Small intestine (tissue), 7 donors: ENCODE results near the gene LPAR6. TPM values are rescaled to one million over a fixed set of nuclear protein-coding genes. Genes with fewer than 3 reads are reported as not detected.

Source experiments
- DNase-seq, 2 donors: peaks; one replicate each; pipeline versions ENCODE4 v3.0.0 to v3.0.0-alpha.2; 2013
- FAIRE-seq: peaks from 2 replicates; lab custom pipeline; 2012; peaks lifted over from hg19 to GRCh38; lab: Jason Lieb, UNC
- H3K27ac ChIP-seq, 3 donors: one replicate each; pipeline ENCODE4 v1.5.1; 2013; ENCODE audit warnings: low read length in 2 of 3, mild to moderate bottlenecking in 2 of 3, control low read depth in 1 of 3, inconsistent platforms in 1 of 3, low read depth in 1 of 3, moderate library complexity in 1 of 3
- H3K27me3 ChIP-seq, 3 donors: one replicate each; pipeline ENCODE4 v1.6.1; 2013; ENCODE audit warnings: low read length in 3 of 3, inconsistent platforms in 1 of 3; ENCODE audit not compliant: control insufficient read depth in 3 of 3, insufficient read depth in 3 of 3
- H3K36me3 ChIP-seq, 3 donors: one replicate each; pipeline ENCODE4 v1.6.1; 2013; ENCODE audit warnings: low read length in 3 of 3, inconsistent platforms in 1 of 3, low read depth in 1 of 3, mild to moderate bottlenecking in 1 of 3, moderate library complexity in 1 of 3; ENCODE audit not compliant: control insufficient read depth in 3 of 3, insufficient read depth in 2 of 3
- H3K4me1 ChIP-seq, 3 donors: one replicate each; pipeline ENCODE4 v1.6.1; 2013; ENCODE audit warnings: low read length in 2 of 3, inconsistent platforms in 1 of 3, low read depth in 1 of 3, mild to moderate bottlenecking in 1 of 3, moderate library complexity in 1 of 3; ENCODE audit not compliant: control insufficient read depth in 3 of 3, insufficient read depth in 2 of 3
- H3K4me3 ChIP-seq, 3 donors: one replicate each; pipeline ENCODE4 v1.5.1; 2013; ENCODE audit warnings: low read length in 3 of 3, control low read depth in 1 of 3, inconsistent platforms in 1 of 3, low read depth in 1 of 3, mild to moderate bottlenecking in 1 of 3, moderate library complexity in 1 of 3
- H3K9me3 ChIP-seq, 2 donors: one replicate each; pipeline ENCODE4 v1.6.1; 2013; ENCODE audit warnings: low read depth in 1 of 2, low read length in 1 of 2; ENCODE audit not compliant: control insufficient read depth in 2 of 2, insufficient read depth in 1 of 2
- WGBS, 3 donors: extraction: QIAGEN DNeasy Blood & Tissue Kit; methylation state at CpG; one replicate each; pipeline ENCODE4 v1.1.7; 2013; 5-methylcytosine and 5-hydroxymethylcytosine counted together
- polyA plus RNA-seq, 4 donors: library from polyadenylated mRNA; stranded (reverse) in 3 of 4; unstranded in 1 of 4; fragments of 200-250 nt in 3 of 4; fragments of 120-200 nt in 1 of 4; gene quantifications; one replicate each; pipeline versions ENCODE4 v1.2.1 to v1.2.3, GENCODE V29; 2013
- donor health status: healthy with polysubstance abuse.
- donor health status: control.
- donor health status: control.
- donor health status: Bipolar disorder and iron deficiency.
- donor health status: healthy.

LPAR6 gene
- polyA plus RNA-seq, 4 donors, result 1.8 to 23.6 (median 11.6) TPM

DNA sequence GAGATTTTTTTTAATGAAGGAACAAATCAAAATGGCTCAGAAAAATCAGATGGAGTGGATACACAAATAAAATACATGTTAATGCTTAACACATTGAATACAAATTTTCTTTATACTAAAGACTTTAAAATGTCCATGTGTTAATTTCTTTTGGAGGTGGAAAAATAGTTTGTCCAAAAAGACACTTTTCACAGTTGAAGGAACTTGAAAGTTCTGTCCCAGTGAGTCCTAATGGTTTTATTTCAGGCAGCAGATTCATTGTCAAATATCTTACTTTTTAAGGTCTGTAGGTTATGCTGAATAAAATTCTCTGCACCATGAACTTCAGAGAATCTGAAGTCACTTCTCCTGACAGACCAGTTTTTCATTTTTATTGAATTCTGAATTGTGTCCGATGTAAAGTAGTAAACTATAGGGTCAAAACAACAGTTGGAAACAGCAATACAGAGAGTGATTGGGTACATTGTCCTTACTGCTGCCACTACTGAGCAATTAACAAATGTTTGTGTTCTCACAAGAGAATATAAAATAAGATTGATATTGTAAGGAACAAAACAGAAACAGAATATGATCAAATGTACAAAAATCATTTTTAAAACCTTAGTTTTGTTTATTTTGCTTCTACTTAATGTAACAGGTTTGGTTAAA lies 1.6 kb downstream of the LPAR6 start:
- Histone ChIP-seq H3K9me3 (peaks cover 0 to 3% of the 10 kb centered on the region in 2 donors), H3K36me3 (peaks cover 0 to 8% (median 0%) of the 10 kb centered on the region in 3 donors), H3K4me3 (peak overlapping the region in 2 of 3 donors; percentile 44 to 63), H3K27me3 (no peaks in the 10 kb centered on the region), H3K4me1 (no peaks in the 10 kb centered on the region), H3K27ac (peak overlapping the region in 2 of 3 donors; percentile 31 to 89)
- FAIRE-seq (no peak), DNase-seq (peak; percentile 30 to 48)
- WGBS, 3 donors, result 0 to 26% (median 7%) methylated on average over 1 of the region's 1 CpG

DNA sequence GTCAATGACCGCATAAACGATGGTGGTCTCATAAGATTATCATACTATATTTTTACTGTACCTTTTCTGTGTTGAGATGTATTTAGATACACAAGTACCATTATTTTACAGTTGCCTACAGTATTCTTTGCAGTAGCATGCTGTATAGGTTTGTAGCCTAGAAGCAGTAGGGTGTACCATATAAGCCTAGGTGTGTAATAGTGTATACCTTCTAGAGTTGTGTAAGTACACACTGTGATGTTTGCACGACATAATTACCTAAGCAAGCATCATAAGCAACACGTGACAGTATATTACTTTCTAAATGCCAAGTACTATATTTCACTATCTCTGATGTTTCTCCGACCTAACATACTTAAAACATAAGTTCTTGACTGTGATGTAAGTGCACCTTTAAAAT lies 2.7 kb downstream of the LPAR6 start:
- H3K9me3 ChIP-seq, result no peaks in the 10 kb centered on the region
- peak overlapping the region in 1 of 3 donors; percentile 3 for H3K4me3 ChIP-seq
- WGBS, 3 donors, result 49 to 56% (median 52%) methylated on average over 5 of the region's 5 CpGs
- peaks cover 0 to 3% (median 0%) of the 10 kb centered on the region in 3 donors for H3K36me3 ChIP-seq
- H3K27me3 ChIP-seq, result no peaks in the 10 kb centered on the region
- DNase-seq (peak; percentile 21 to 47), FAIRE-seq (no peak)
- H3K27ac ChIP-seq, result no peak overlapping the region
- H3K4me1 ChIP-seq, result no peaks in the 10 kb centered on the region

DNA sequence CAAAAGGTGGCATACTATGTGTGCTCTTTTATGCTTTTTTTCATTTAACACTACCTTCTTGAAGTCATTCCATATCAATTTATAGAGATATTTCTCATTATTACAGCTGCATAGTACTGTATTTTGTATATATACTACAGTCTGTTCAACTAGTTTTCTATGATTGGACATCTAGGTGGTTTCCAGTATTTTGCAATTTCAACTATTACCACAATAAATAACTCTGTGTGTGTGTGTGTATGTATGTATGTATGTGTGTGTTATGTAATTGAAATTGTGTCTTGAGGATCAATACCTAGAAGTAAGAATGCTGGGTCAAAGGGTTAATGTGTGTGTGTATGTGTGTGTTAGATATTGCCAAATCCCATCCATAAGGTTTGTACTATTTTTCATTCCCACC lies 7.0 kb downstream of the LPAR6 start:
- DNase-seq (no peak), FAIRE-seq (peak; percentile 15)
- Histone ChIP-seq H3K4me1 (peaks cover 0 to under 1% (median under 1%) of the 10 kb centered on the region in 3 donors), H3K9me3 (no peaks in the 10 kb centered on the region), H3K27me3 (no peaks in the 10 kb centered on the region), H3K36me3 (peaks cover 0 to 6% (median 0%) of the 10 kb centered on the region in 3 donors), H3K27ac (no peak overlapping the region), H3K4me3 (no peak overlapping the region)

DNA sequence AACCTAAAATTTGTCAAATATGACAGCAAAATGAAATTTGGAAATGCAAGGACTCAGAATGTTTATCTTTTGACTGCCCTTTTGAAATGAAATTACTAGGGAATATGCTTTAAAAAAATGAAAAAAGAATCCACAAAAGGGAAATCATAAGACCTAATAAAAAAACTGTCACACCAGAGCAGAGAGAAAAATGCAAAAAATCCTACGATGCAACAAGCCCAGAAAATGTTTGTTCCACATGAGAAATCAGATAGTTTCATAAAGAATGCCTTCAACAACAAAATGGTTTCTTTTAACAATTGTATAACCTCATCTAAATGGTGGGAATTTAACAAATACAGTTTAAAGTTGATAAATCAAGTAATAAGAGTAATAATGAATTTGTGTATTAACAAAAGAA lies 8.0 kb downstream of the LPAR6 start:
- Histone ChIP-seq H3K27ac (no peak overlapping the region), H3K27me3 (no peaks in the 10 kb centered on the region), H3K4me1 (peaks cover 0 to 3% (median 3%) of the 10 kb centered on the region in 3 donors), H3K36me3 (peaks cover 0 to 6% (median 0%) of the 10 kb centered on the region in 3 donors), H3K9me3 (no peaks in the 10 kb centered on the region), H3K4me3 (no peak overlapping the region)
- DNase-seq (no peak), FAIRE-seq (no peak)
- WGBS, 3 donors, result 58 to 94% (median 93%) methylated on average over 1 of the region's 1 CpG

DNA sequence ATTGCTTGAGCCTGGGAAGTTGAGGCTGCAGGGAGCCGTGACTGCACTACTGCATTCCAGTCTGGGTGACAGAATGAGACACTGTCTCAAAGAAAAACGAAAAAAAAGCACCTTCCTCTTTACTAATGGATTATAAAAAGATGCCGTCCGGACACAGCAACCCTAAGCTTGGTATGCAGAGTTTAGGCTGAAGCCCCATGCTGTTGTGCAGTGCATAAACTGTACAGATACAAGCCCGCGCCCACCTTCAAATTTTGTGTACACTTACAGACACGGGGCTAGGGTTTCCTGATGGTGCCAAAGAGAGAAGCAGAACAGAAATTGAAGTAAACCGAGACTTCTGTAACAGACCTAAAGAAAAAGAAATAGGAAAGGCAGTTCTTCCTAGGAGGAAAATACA lies 9.0 kb downstream of the LPAR6 start:
- Histone ChIP-seq H3K4me3 (no peak overlapping the region), H3K9me3 (no peaks in the 10 kb centered on the region), H3K36me3 (peaks cover 0 to 6% (median 0%) of the 10 kb centered on the region in 3 donors), H3K27me3 (no peaks in the 10 kb centered on the region), H3K4me1 (peaks cover 0 to 3% (median 3%) of the 10 kb centered on the region in 3 donors), H3K27ac (peak overlapping the region in 1 of 3 donors; percentile 72)
- FAIRE-seq (no peak), DNase-seq (no peak)
- WGBS, 3 donors, result 88 to 93% (median 89%) methylated on average over 8 of the region's 8 CpGs

DNA sequence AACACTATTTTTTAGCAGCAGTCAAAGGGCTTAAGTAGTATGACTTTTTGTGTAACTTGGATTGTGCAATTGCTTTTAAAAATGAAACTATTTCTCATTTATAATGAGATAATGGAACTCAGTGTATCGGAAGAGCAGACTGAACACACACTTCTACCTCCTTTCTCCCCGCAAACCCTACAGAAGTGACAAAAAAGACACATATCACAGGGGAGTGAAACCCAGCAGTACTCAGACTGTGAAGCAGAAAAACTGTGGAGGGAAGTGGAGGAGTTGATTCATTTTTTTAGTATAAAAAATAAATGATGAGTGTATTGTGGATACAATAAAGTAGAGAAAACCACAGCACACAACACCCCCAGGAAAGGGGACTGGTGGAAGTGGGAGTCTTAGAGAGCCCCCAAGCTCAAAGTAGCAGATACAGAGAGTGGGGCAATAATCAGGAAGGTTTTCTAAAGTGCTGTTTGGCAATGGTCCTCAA lies 9.7 kb downstream of the LPAR6 start:
- peak in 1 of 2 donors; percentile 46 for DNase-seq
- 39 to 72% (median 55%) methylated on average over 2 of the region's 2 CpGs for WGBS, 3 donors
- H3K4me3 ChIP-seq, result no peak overlapping the region
- peaks cover 0 to 3% (median 3%) of the 10 kb centered on the region in 3 donors for H3K4me1 ChIP-seq
- no peak for FAIRE-seq
- no peaks in the 10 kb centered on the region for H3K9me3 ChIP-seq
- no peaks in the 10 kb centered on the region for H3K27me3 ChIP-seq
- H3K36me3 ChIP-seq, result peaks cover 0 to 6% (median 0%) of the 10 kb centered on the region in 3 donors
- peak overlapping the region in 1 of 3 donors; percentile 72 for H3K27ac ChIP-seq

DNA sequence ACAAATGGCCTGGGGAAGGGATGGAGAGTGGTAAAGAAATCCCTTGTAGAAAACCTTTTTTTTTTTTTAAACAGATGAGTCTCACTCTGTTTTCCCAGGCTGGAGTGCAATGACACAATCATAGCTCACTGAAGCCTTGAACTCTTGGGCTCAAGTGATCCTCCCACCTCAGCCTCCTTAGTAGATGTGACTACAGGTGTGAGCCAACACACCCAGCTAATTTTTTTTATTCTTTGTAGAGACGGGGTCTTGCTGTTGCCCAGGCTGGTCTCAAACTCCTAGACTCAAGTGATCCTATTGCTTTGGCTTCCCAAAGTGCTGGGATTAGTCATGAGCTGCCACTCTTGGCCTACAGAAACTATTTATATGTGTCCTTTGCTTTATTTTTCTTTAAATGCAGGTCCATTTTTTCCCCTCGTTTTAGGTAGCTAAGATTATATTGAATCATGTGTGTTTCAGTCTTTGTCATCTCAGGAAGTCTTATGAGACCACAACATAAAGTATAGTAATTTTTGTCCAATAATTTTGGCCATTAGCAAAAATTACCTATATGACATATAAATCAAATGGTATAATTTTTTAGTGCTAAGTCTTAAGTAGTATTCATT lies 10.5 kb downstream of the LPAR6 start:
- no peaks in the 10 kb centered on the region for H3K9me3 ChIP-seq
- peaks cover 0 to 3% (median 3%) of the 10 kb centered on the region in 3 donors for H3K4me1 ChIP-seq
- no peaks in the 10 kb centered on the region for H3K27me3 ChIP-seq
- DNase-seq (no peak), FAIRE-seq (no peak)
- peaks cover 0 to 6% (median 0%) of the 10 kb centered on the region in 3 donors for H3K36me3 ChIP-seq
- no peak overlapping the region for H3K4me3 ChIP-seq
- WGBS, 3 donors, result 67 to 83% (median 75%) methylated on average over 2 of the region's 2 CpGs
- H3K27ac ChIP-seq, result peak overlapping the region in 2 of 3 donors; percentile 8 to 55

DNA sequence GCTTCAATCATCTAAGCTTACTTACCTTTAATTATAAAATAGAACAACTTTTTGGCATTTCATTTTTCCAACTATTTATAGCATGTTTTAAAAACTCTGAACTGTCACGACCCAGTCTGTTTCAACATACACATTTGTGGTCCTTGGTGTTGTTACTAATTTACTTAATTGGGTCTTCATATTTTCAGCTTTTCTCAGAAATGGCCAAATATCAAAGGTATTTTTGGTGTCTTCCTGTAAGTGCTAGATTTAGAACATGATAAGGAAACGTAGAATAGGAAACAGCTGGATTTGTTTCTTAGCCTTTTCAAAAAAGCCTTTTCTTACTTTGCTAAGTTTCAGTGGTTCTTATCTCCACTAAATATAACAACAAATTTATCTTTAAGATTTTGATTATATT lies 11.4 kb downstream of the LPAR6 start:
- no peaks in the 10 kb centered on the region for H3K9me3 ChIP-seq
- H3K4me1 ChIP-seq, result peaks cover 0 to 3% (median 3%) of the 10 kb centered on the region in 3 donors
- H3K27me3 ChIP-seq, result no peaks in the 10 kb centered on the region
- no peak for FAIRE-seq
- no peak overlapping the region for H3K27ac ChIP-seq
- 32 to 84% (median 53%) methylated on average over 2 of the region's 2 CpGs for WGBS, 3 donors
- DNase-seq, result peak in 1 of 2 donors; percentile 20
- H3K4me3 ChIP-seq, result no peak overlapping the region
- peaks cover 0 to 4% (median 0%) of the 10 kb centered on the region in 3 donors for H3K36me3 ChIP-seq
